T47D (cell line): ENCODE measurements around the gene PLCL2.

Experiments used
- DNase-seq, 2 experiments: peaks; one replicate each; pipeline versions ENCODE4 v3.0.0 to v3.0.0-alpha.2; 2011 to 2012; ENCODE audit warnings: low read depth in 1 of 2, low spot score in 1 of 2
- JUND ChIP-seq: IDR thresholded peaks from 2 replicates; pipeline ENCODE4 v1.6.1; 2012; ENCODE audit warnings: low read depth
- in situ Hi-C: cut with HindIII; loops from 2 replicates; pipeline ENCODE4 v1.10.0; 2016; ENCODE audit warnings: low sequenced_read_pairs, low pct_unique_long_range_greater_than_20kb

PLCL2 gene

DNA sequence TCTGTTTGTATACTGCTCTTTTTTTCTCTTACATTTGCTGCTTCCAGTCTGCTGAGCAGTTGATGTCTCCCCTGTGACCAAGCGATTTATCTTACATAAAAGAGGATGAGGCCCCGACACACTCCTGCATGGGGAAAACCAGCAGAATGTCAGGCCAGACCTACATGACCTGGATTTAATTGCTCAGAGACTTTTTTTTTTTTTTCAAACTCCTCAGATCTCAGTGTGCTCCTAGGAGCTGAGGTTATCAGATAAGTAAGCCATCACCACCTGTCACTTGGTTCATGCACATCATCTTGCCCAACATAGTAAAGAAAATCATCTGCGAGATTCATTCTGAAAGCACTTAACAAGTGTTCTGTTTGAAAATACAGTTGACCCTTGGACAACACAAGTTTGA lies 163.1 kb downstream of the PLCL2 start:
- in situ Hi-C loops, result no loop called here

DNA sequence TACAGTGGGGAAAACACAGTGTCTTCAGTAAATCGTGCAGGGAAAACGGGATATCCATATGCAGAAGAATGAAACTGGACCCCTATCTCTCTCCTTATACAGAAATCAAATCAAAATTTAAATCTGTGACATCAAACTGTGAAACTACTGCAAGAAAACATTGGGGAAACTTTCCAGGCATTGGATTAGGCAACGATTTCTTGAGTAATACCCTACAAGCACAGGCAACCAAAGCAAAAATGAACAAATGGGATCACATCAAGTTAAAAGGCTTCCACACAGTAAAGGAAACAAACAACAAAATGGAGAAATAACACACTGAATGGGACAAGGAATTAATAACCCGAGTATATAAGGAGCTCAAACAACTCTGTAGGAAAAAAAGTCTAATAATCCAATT lies 165.3 kb downstream of the PLCL2 start:
- in situ Hi-C loops, result no loop called here
- no peak for TF ChIP-seq JUND
- no peak for DNase-seq

More for the DNA sequence above, 163.1 kb downstream of the PLCL2 start:
- no peak for DNase-seq
- no peak for TF ChIP-seq JUND

DNA sequence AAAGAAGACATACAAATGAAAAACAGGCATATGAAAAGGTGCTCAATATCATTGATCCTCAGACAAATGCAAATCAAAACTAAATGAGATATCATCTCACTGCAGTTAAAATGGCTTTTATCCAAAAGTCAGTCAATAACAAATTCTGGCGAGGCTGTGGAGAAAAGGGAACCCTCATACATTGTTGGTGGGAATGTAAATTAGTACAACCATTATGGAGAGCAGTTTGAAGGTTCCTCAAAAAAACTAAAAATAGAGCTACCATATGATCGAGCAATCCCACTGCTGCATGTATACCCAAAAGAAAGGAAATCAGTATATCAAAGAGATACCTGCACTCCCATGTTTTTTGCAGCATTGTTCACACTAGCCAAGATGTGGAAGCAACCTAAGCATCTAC lies 165.8 kb downstream of the PLCL2 start:
- no peak for DNase-seq
- in situ Hi-C loops, result no loop called here
- TF ChIP-seq JUND, result no peak

DNA sequence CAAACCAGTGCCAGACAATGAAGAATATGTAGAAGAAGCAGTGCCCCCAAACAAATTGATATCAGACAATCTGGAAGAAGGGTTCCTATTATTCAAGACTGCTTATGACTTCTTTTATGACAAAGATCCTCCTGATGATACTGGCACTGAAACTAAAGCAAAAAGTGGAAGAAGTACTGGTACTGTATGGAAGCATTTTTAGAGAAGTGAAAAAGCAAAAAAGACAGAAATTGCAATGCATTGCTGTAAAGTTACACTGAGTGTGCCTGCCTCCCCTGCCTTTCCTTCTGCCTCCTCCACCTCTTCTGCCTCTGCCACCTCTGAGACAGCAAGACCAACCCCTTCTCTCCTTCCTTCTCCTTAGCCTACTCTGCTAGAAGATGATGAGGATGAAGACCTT lies 167.6 kb downstream of the PLCL2 start:
- in situ Hi-C loops, result no loop called here
- no peak for DNase-seq
- no peak for TF ChIP-seq JUND

DNA sequence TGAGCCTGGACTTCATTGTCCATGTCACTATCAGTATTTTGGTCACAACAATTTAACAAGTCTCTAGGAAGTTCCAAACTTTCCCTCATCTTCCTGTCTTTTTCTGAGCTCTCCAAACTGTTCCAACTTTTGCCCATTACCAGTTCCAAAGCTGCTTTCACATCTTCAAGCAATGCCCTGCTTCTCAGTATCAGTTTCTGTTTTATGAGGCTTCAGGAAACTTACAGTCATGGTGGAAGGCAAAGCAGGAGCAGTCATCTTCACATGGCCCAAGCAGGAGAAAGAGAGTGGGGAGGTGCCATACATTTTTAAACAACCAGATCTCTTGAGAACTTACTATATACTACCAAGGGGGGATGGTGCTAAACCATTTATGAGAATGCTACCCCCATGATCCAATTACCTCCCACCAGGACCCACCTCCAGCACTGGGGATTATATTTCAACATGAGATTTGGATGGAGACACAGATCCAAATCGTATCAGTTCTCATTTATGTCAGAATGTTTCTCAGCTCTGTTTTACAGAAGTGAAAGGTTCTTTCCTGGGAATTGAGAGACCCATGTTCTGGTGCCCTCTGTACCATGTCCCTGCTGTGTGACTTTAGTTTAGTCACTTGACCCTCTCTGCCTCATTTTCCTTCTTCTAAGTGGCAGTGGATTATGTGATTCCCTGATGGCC lies 169.7 kb downstream of the PLCL2 start:
- DNase-seq, result no peak
- no peak for TF ChIP-seq JUND
- in situ Hi-C loops, result no loop called here

DNA sequence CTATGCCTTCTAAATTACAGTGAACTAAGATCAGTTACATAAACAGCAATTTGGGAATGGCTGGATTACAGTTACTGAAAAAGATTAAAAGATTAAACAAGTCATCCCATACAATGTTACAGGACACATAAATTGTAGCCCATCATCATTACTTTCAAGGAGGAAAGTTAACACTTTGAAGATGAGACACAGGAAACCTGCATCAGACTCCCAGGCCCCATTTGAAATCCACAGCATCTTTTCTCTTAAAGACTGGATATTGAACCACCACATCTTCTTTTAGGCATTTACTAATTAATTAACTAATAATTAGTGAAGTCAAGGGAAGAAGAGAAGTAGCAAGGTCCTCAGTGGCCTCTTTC lies 170.2 kb downstream of the PLCL2 start:
- no peak for TF ChIP-seq JUND
- no peak for DNase-seq
- in situ Hi-C loops, result no loop called here

DNA sequence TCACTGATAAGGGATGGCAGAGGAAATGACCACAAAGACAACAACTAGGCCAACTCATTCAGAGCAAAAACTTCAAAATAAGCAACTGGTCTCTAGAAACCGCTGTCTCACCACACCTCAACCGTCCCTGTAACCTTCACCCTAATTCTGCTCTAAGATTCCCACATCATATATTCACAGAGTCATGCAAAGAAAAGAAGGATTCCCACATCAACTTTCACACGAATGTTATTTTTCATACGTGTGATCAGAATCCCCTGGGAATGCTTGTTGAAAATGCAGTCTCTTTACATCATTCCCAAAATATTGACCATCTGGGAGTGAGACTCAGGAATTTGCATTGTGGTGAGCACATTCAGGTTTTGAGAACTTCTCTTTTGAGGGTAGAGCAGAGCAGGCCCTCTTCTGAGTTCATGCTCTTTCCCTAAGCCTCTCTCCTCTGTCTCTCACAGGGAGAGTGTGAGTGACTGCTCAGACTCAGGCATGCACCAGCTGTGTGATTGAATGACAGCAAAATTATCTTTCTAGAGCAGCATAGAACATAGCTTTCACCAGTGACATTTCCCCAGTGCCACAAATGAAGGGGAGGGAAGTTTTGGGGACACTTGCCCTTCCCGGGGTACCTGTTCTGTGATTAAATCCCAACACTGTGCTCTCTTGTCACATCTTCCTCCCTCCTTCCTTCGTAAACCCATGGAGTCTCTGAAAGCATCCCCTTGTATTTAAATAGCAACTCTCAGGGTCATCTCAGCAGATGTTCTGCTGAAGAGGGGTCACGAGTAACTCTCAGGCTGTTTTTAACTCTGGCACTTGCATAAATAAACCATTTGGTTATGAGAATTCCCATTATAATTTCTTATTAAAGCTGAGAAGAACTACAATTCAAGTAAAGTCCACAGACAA lies 170.9 kb downstream of the PLCL2 start:
- no peak for DNase-seq
- in situ Hi-C loops, result no loop called here
- TF ChIP-seq JUND, result no peak

DNA sequence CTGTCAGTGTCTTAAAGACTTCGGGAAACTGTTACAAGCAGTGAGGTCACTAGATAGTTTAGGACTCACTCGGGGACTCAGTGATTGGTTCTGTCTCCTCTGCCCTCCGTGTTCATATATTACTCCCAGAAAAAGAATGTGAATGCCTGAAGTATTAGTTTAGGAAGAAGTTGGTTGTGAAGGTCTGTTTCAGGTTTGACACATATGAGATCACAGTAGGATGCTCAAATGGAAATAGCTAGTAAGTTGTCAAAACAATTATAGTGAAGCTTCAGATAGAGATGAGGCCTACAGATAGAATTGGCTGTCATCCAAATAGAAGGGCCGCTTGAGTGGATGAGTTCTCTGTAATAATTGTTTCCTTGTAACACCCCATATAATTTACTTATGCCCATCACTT lies 172.6 kb downstream of the PLCL2 start:
- TF ChIP-seq JUND, result no peak
- in situ Hi-C loops, result no loop called here
- no peak for DNase-seq

DNA sequence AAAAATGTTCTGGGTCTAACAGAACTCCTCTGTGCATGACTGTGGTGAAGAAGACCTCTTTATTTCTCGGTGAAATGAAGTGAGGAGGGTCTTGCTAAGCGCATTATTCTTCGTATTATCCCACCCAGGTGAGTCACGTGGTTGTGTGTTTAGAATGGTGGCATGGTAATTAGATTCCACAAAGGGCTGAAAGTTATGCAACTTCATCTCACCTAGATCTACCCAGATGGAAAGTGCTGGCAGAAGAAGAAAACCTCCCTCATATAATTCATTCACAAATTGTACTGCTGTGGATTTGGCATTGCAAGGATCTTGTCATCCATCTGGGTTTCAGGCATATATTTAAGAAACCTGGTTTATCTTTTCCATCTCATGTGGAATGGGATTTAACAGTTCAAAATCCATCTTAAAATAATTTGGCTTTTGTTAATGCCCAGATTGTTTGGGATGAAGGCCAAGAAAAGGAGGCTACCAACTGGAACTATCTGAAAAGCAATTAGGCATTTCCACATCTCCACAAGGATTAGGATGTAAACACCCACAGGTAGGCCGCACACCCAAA lies 175.3 kb downstream of the PLCL2 start:
- in situ Hi-C loops, result no loop called here
- no peak for TF ChIP-seq JUND
- DNase-seq, result no peak

DNA sequence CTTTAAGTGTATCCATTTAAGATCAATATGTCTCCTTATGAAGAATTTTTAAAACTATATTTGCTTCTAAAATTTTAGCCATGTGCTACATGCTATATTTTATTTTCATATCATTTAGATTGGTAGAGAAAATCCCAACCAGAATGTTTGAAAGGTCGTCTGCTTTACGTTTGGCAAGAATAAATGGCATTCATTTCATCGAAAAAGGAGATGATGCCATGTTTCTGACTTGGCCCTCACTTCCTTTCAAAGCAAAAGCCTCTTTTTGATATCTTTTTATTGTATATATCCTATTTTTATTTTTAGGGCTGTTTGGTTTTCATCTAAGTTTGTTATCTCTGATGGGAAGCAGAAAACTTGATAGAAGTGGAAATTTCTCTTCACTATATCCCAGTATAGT lies 176.2 kb downstream of the PLCL2 start:
- in situ Hi-C loops, result no loop called here
- TF ChIP-seq JUND, result no peak
- DNase-seq, result no peak

DNA sequence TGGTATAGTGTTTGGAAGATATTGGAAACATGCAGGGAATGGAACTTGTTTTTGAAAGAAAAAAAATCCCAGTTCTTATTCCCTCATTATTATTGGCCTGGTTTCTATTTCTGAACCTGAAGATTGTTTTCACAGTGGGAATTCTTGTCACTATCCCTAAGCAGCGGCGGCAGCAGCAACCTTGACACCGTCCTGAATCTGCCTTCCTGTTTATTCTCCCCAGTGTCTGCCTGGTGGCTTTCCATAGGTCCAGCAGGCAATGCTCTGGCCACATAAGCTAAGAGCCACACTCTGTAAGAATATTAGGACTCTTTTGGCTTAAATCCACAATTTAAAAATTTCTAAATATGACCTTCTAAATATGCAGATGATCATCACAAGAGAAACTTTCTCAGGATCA lies 178.0 kb downstream of the PLCL2 start:
- no peak for DNase-seq
- TF ChIP-seq JUND, result no peak
- in situ Hi-C loops, result no loop called here

DNA sequence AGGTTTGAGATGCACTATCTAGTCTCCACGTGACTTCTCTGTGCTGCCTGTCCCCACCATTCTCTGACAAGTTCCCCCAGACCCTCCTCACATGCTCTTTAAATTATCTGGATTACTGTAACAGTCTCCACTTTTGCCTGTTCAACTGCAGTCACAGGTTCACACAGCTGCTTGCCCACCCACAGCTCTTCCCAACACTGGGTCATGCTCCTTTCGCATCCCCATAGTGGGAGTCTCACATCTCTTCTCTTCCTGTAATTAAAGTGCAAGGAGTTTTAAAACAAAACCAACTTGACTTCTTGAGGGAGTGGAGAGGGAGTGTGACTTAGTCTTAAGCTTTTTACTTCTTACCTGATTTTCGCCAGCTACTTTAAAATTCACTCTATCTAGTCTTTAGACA lies 178.8 kb downstream of the PLCL2 start:
- in situ Hi-C loops, result no loop called here

DNA sequence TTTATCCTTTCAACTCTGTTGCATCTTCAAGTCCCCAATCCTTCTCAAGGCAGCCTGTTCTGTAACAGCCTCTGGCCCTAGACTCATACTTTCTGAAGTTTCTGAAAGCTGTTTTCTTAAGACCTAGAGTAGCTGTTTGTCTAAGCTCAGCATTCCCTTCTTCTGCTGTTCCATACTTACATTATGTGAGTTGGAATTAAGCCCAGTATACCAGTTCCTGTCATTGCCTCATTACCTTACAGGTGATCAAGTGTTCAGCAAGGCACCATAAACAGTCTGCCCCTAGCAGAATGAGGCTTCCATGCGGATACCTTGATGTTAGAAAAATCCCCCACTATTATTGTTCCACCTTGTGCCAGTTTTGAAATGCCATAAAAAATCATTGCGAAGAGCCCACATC lies 180.6 kb downstream of the PLCL2 start:
- DNase-seq, result peak in 1 of 2 experiments; percentile 9
- no peak for TF ChIP-seq JUND
- in situ Hi-C loops, result no loop called here

More for the DNA sequence above, 178.8 kb downstream of the PLCL2 start:
- DNase-seq, result no peak
- no peak for TF ChIP-seq JUND

DNA sequence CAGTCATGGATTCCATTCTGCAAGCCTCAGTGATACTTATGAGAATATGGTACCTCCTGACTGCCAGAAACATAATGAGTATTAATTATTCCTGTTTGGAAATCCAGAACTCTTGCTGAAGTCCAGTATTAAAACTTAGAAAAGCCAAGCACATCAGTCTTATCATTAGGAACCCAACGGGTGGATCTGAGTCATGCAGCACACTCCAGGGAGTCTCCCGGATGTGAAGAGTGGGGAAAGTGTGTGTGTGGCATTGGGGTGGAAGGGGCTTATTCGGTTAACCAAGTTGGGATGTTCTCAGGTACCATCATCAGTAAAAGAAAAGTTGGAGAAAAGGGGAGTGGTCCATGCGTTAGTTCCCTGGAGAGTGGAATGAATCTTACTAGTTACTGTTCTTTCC lies 181.1 kb downstream of the PLCL2 start:
- TF ChIP-seq JUND, result no peak
- DNase-seq, result no peak
- in situ Hi-C loops, result no loop called here
